ENCODE data around the gene MYO18B.

MYO18B gene

GRCh38 chr22:25827415-25827814 is 85.4 kb downstream of the MYO18B start:
- H3K27me3 ChIP-seq (ENCODE audit: low read length) = no peaks in the 10 kb centered on the region
- H3K27ac ChIP-seq (ENCODE audit: low read depth, low read length) = no peak overlapping the region
- TF ChIP-seq EZH2phosphoT487 (conservative IDR thresholded peaks at IDR 0.05; ENCODE audit: low read length) (no peak), CTCF (IDR thresholded peaks at IDR 0.05; ENCODE audit: insufficient read depth, low read length, poor library complexity, severe bottlenecking) (no peak)
- H3K9me3 ChIP-seq (ENCODE audit: insufficient read depth, low read length) = no peaks in the 10 kb centered on the region
- no peaks in the 10 kb centered on the region for H4K20me1 ChIP-seq (ENCODE audit: low read depth, low read length)
- no peaks in the 10 kb centered on the region for H3F3A ChIP-seq (ENCODE audit: insufficient read depth)
- no peak overlapping the region for H3K4me3 ChIP-seq (ENCODE audit: insufficient read depth, low read length, poor library complexity, severe bottlenecking)
- no peak overlapping the region for H2AFZ ChIP-seq (ENCODE audit: low read depth, low read length, severe bottlenecking)
- no peak overlapping the region for H3K9ac ChIP-seq (ENCODE audit: low read length)
- H3K9me2 ChIP-seq (replicated peaks; ENCODE audit: insufficient read depth, low read length) = no peaks in the 10 kb centered on the region
- no peaks in the 10 kb centered on the region for H3K79me2 ChIP-seq (ENCODE audit: insufficient read depth, low read length)
- no peaks in the 10 kb centered on the region for H3K36me3 ChIP-seq (ENCODE audit: low read length)
- H3K4me2 ChIP-seq (ENCODE audit: low read depth, low read length, poor library complexity, severe bottlenecking) = no peak overlapping the region

GRCh38 chr22:25828422-25828821 is 86.4 kb downstream of the MYO18B start:
- Histone ChIP-seq H4K20me1 (ENCODE audit: low read depth, low read length) (no peaks in the 10 kb centered on the region), H3F3A (ENCODE audit: insufficient read depth) (no peaks in the 10 kb centered on the region), H2AFZ (ENCODE audit: low read depth, low read length, severe bottlenecking) (no peak overlapping the region), H3K9me3 (ENCODE audit: insufficient read depth, low read length) (no peaks in the 10 kb centered on the region), H3K27ac (ENCODE audit: low read depth, low read length) (no peak overlapping the region), H3K4me3 (ENCODE audit: insufficient read depth, low read length, poor library complexity, severe bottlenecking) (no peak overlapping the region), H3K27me3 (ENCODE audit: low read length) (no peaks in the 10 kb centered on the region), H3K4me2 (ENCODE audit: low read depth, low read length, poor library complexity, severe bottlenecking) (no peak overlapping the region), H3K9ac (ENCODE audit: low read length) (no peak overlapping the region), H3K79me2 (ENCODE audit: insufficient read depth, low read length) (no peaks in the 10 kb centered on the region), H3K9me2 (replicated peaks; ENCODE audit: insufficient read depth, low read length) (no peaks in the 10 kb centered on the region), H3K36me3 (ENCODE audit: low read length) (no peaks in the 10 kb centered on the region)
- TF ChIP-seq EZH2phosphoT487 (conservative IDR thresholded peaks at IDR 0.05; ENCODE audit: low read length) (no peak), CTCF (IDR thresholded peaks at IDR 0.05; ENCODE audit: insufficient read depth, low read length, poor library complexity, severe bottlenecking) (no peak)

- no peaks in the 10 kb centered on the region for H3K36me3 ChIP-seq (ENCODE audit: low read length)
- no peaks in the 10 kb centered on the region for H3K27me3 ChIP-seq (ENCODE audit: low read length)
These were observed 87.2 kb downstream of the MYO18B start for GRCh38 chr22:25829237-25829636.

More at GRCh38 chr22:25829237-25829636, 87.2 kb downstream of the MYO18B start:
- H3K27ac ChIP-seq (ENCODE audit: low read depth, low read length) = no peak overlapping the region
- no peaks in the 10 kb centered on the region for H3K9me3 ChIP-seq (ENCODE audit: insufficient read depth, low read length)
- no peak overlapping the region for H3K4me2 ChIP-seq (ENCODE audit: low read depth, low read length, poor library complexity, severe bottlenecking)
- TF ChIP-seq EZH2phosphoT487 (conservative IDR thresholded peaks at IDR 0.05; ENCODE audit: low read length) = no peak
- TF ChIP-seq CTCF (IDR thresholded peaks at IDR 0.05; ENCODE audit: insufficient read depth, low read length, poor library complexity, severe bottlenecking) = no peak
- H3K4me3 ChIP-seq (ENCODE audit: insufficient read depth, low read length, poor library complexity, severe bottlenecking) = no peak overlapping the region
- no peaks in the 10 kb centered on the region for H4K20me1 ChIP-seq (ENCODE audit: low read depth, low read length)
- no peaks in the 10 kb centered on the region for H3K9me2 ChIP-seq (replicated peaks; ENCODE audit: insufficient read depth, low read length)
- no peak overlapping the region for H2AFZ ChIP-seq (ENCODE audit: low read depth, low read length, severe bottlenecking)
- no peaks in the 10 kb centered on the region for H3K79me2 ChIP-seq (ENCODE audit: insufficient read depth, low read length)
- H3F3A ChIP-seq (ENCODE audit: insufficient read depth) = no peaks in the 10 kb centered on the region
- no peak overlapping the region for H3K9ac ChIP-seq (ENCODE audit: low read length)

All from SU-DHL-6 (cell line).